Esophagus muscularis mucosa (tissue), 4 donors: ENCODE results near the gene VGLL4.

Experiments
- EP300 ChIP-seq: sonication (generic); formaldehyde crosslinking; IDR thresholded peaks from one replicate; pipeline ENCODE4 v1.6.1; 2017; ENCODE audit warnings: antibody characterized with exemption
- POLR2A ChIP-seq: fragments of 450-650 bp; IDR thresholded peaks from one replicate; pipeline ENCODE4 v1.6.1; 2017; ENCODE audit warnings: antibody characterized with exemption, moderate library complexity, mild to moderate bottlenecking, low read depth
- POLR2AphosphoS5 ChIP-seq, 2 donors: sonication (generic); formaldehyde crosslinking; IDR thresholded peaks; one replicate each; pipeline ENCODE4 v1.6.1; 2017; ENCODE audit warnings: antibody characterized with exemption in 2 of 2
- TF ChIP-seq, protein P1 (sequence below), 3 experiments: fragments of 200-600 bp in 2 of 3; fragments of 450-650 bp in 1 of 3; sonication (generic) in 2 of 3; IDR thresholded peaks; one replicate each; pipeline ENCODE4 v1.5.1; 2017 to 2019; ENCODE audit warnings: antibody characterized with exemption in 3 of 3, mild to moderate bottlenecking in 2 of 3, moderate library complexity in 1 of 3

- TF ChIP-seq, protein P1, sequence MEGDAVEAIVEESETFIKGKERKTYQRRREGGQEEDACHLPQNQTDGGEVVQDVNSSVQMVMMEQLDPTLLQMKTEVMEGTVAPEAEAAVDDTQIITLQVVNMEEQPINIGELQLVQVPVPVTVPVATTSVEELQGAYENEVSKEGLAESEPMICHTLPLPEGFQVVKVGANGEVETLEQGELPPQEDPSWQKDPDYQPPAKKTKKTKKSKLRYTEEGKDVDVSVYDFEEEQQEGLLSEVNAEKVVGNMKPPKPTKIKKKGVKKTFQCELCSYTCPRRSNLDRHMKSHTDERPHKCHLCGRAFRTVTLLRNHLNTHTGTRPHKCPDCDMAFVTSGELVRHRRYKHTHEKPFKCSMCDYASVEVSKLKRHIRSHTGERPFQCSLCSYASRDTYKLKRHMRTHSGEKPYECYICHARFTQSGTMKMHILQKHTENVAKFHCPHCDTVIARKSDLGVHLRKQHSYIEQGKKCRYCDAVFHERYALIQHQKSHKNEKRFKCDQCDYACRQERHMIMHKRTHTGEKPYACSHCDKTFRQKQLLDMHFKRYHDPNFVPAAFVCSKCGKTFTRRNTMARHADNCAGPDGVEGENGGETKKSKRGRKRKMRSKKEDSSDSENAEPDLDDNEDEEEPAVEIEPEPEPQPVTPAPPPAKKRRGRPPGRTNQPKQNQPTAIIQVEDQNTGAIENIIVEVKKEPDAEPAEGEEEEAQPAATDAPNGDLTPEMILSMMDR (IDR thresholded peaks at IDR 0.05), result no peak
- no peak for TF ChIP-seq POLR2AphosphoS5 (IDR thresholded peaks at IDR 0.05)
- TF ChIP-seq EP300, result no peak
- TF ChIP-seq POLR2A, result no peak
Measured at GRCh38 chr3:11555881-11556633, 87.7 kb downstream of the VGLL4 start.
